ENCODE results near the gene ANKEF1.
"Not testable (repeated sequence)": the region's sequence is repeated elsewhere in the genome, so short reads cannot be mapped to it uniquely, and the experiment has no call there.

ANKEF1 gene

GRCh38 chr20:10022625-10023024 lies 12.2 kb upstream of the ANKEF1 start:
- no peak overlapping the region for H3K4me2 ChIP-seq (ENCODE audit: low read length)
- no peaks in the 10 kb centered on the region for H3F3A ChIP-seq (ENCODE audit: insufficient read depth, low read length)

GRCh38 chr20:10023911-10024310 lies 10.9 kb upstream of the ANKEF1 start:
- TF ChIP-seq CTCF (IDR thresholded peaks at IDR 0.05; ENCODE audit: low read length) (no peak), EZH2 (IDR thresholded peaks at IDR 0.05; ENCODE audit: borderline replicate concordance, low read length) (no peak)
- H3K4me2 ChIP-seq (ENCODE audit: low read length), result no peak overlapping the region
- H3K36me3 ChIP-seq (ENCODE audit: insufficient read depth, low read length), result no peaks in the 10 kb centered on the region
- no peaks in the 10 kb centered on the region for H3K4me1 ChIP-seq (ENCODE audit: insufficient read depth, low read length, severe bottlenecking)
- no peak overlapping the region for H3K9ac ChIP-seq (ENCODE audit: low read length)
- no peaks in the 10 kb centered on the region for H3F3A ChIP-seq (ENCODE audit: insufficient read depth, low read length)
- H3K27me3 ChIP-seq (ENCODE audit: insufficient read depth, low read length), result no peaks in the 10 kb centered on the region
- no peaks in the 10 kb centered on the region for H3K9me3 ChIP-seq (ENCODE audit: low read length)
- H3K4me3 ChIP-seq (ENCODE audit: low read depth, low read length, poor library complexity, severe bottlenecking), result no peak overlapping the region
- H3K9me2 ChIP-seq (ENCODE audit: low read depth, low read length), result no peaks in the 10 kb centered on the region
- H2AFZ ChIP-seq (ENCODE audit: low read length), result no peak overlapping the region
- H4K20me1 ChIP-seq (ENCODE audit: insufficient read depth, low read length), result no peaks in the 10 kb centered on the region
- H3K27ac ChIP-seq (ENCODE audit: low read depth, low read length, poor library complexity, severe bottlenecking), result no peak overlapping the region
- no peaks in the 10 kb centered on the region for H3K79me2 ChIP-seq (ENCODE audit: insufficient read depth, low read length)

More at GRCh38 chr20:10022625-10023024, 12.2 kb upstream of the ANKEF1 start:
- Histone ChIP-seq H3K4me1 (ENCODE audit: insufficient read depth, low read length, severe bottlenecking) (no peaks in the 10 kb centered on the region), H3K9me2 (ENCODE audit: low read depth, low read length) (no peaks in the 10 kb centered on the region), H3K4me3 (ENCODE audit: low read depth, low read length, poor library complexity, severe bottlenecking) (no peak overlapping the region), H3K9me3 (ENCODE audit: low read length) (no peaks in the 10 kb centered on the region), H3K9ac (ENCODE audit: low read length) (no peak overlapping the region), H4K20me1 (ENCODE audit: insufficient read depth, low read length) (no peaks in the 10 kb centered on the region), H3K27ac (ENCODE audit: low read depth, low read length, poor library complexity, severe bottlenecking) (no peak overlapping the region), H2AFZ (ENCODE audit: low read length) (no peak overlapping the region), H3K36me3 (ENCODE audit: insufficient read depth, low read length) (no peaks in the 10 kb centered on the region), H3K27me3 (ENCODE audit: insufficient read depth, low read length) (no peaks in the 10 kb centered on the region), H3K79me2 (ENCODE audit: insufficient read depth, low read length) (no peaks in the 10 kb centered on the region)
- TF ChIP-seq CTCF (IDR thresholded peaks at IDR 0.05; ENCODE audit: low read length) (no peak), EZH2 (IDR thresholded peaks at IDR 0.05; ENCODE audit: borderline replicate concordance, low read length) (no peak)

GRCh38 chr20:10031451-10032215 lies 3.2 kb upstream of the ANKEF1 start:
- H3K79me2 ChIP-seq (ENCODE audit: insufficient read depth, low read length); H3K36me3 ChIP-seq (ENCODE audit: insufficient read depth, low read length); H3K4me3 ChIP-seq (ENCODE audit: low read depth, low read length, poor library complexity, severe bottlenecking); H3K27me3 ChIP-seq (ENCODE audit: insufficient read depth, low read length); H4K20me1 ChIP-seq (ENCODE audit: insufficient read depth, low read length); H3K9me2 ChIP-seq (ENCODE audit: low read depth, low read length); H3K4me1 ChIP-seq (ENCODE audit: insufficient read depth, low read length, severe bottlenecking); H3K9me3 ChIP-seq (ENCODE audit: low read length); H3F3A ChIP-seq (ENCODE audit: insufficient read depth, low read length); H2AFZ ChIP-seq (ENCODE audit: low read length); H3K9ac ChIP-seq (ENCODE audit: low read length); H3K27ac ChIP-seq (ENCODE audit: low read depth, low read length, poor library complexity, severe bottlenecking); H3K4me2 ChIP-seq (ENCODE audit: low read length): not testable (repeated sequence)

GRCh38 chr20:10032269-10032668 lies 2.5 kb upstream of the ANKEF1 start:
- not testable (repeated sequence) for H4K20me1 ChIP-seq (ENCODE audit: insufficient read depth, low read length); H3K27ac ChIP-seq (ENCODE audit: low read depth, low read length, poor library complexity, severe bottlenecking); H3K4me2 ChIP-seq (ENCODE audit: low read length); H3K36me3 ChIP-seq (ENCODE audit: insufficient read depth, low read length); H3K4me3 ChIP-seq (ENCODE audit: low read depth, low read length, poor library complexity, severe bottlenecking); H3K9me2 ChIP-seq (ENCODE audit: low read depth, low read length); H2AFZ ChIP-seq (ENCODE audit: low read length); H3F3A ChIP-seq (ENCODE audit: insufficient read depth, low read length); H3K4me1 ChIP-seq (ENCODE audit: insufficient read depth, low read length, severe bottlenecking); H3K27me3 ChIP-seq (ENCODE audit: insufficient read depth, low read length); H3K9me3 ChIP-seq (ENCODE audit: low read length); H3K79me2 ChIP-seq (ENCODE audit: insufficient read depth, low read length); H3K9ac ChIP-seq (ENCODE audit: low read length)

All from OCI-LY1 (cell line).